Smooth muscle cell (in vitro differentiated cells): ENCODE measurements around the gene PCARE. TPM values are rescaled to one million over a fixed set of nuclear protein-coding genes. Genes with fewer than 3 reads are reported as not detected.

Source experiments
- DNase-seq: peaks from one replicate; lab custom pipeline; 2025; ENCODE audit not compliant: unreplicated experiment; lab: John Stamatoyannopoulos, UW
- H2AFZ ChIP-seq: fragments of 200-600 bp; sonication (generic); 2 replicates; pipeline ENCODE4 v1.6.0; 2016; ENCODE audit warnings: antibody characterized with exemption, low read depth, mild to moderate bottlenecking
- H3F3A ChIP-seq: fragments of 200-600 bp; sonication (generic); 2 replicates; pipeline ENCODE4 v1.6.0; 2017; ENCODE audit warnings: antibody characterized with exemption, low read depth
- H3K27ac ChIP-seq: fragments of 200-600 bp; sonication (generic); 2 replicates; pipeline ENCODE4 v1.5.1; 2016; ENCODE audit warnings: low read depth, mild to moderate bottlenecking
- H3K27me3 ChIP-seq: fragments of 200-600 bp; sonication (generic); 2 replicates; pipeline ENCODE4 v1.6.1; 2016; ENCODE audit warnings: low read depth, mild to moderate bottlenecking
- H3K36me3 ChIP-seq: fragments of 200-600 bp; sonication (generic); 2 replicates; pipeline ENCODE4 v1.5.1; 2016; ENCODE audit warnings: low read depth
- H3K4me1 ChIP-seq: fragments of 200-600 bp; sonication (generic); 2 replicates; pipeline ENCODE4 v1.5.1; 2016; ENCODE audit warnings: low read depth
- H3K4me2 ChIP-seq: fragments of 200-600 bp; sonication (generic); 2 replicates; pipeline ENCODE4 v1.6.0; 2016; ENCODE audit warnings: mild to moderate bottlenecking
- H3K4me3 ChIP-seq: fragments of 200-600 bp; sonication (generic); 2 replicates; pipeline ENCODE4 v1.5.1; 2016; ENCODE audit warnings: mild to moderate bottlenecking
- H3K79me2 ChIP-seq: fragments of 200-600 bp; sonication (generic); 2 replicates; pipeline ENCODE4 v1.6.0; 2016; ENCODE audit warnings: low read depth, mild to moderate bottlenecking
- H3K9ac ChIP-seq: fragments of 200-600 bp; sonication (generic); 2 replicates; pipeline ENCODE4 v1.6.0; 2016; ENCODE audit warnings: low read depth
- H3K9me3 ChIP-seq: fragments of 200-600 bp; sonication (generic); replicated peaks from 2 replicates; pipeline ENCODE4 v1.5.1; 2016; ENCODE audit warnings: low read depth
- H4K20me1 ChIP-seq: fragments of 200-600 bp; sonication (generic); 2 replicates; pipeline ENCODE4 v1.6.0; 2016; ENCODE audit warnings: low read depth
- WGBS: methylation state at CpG from one replicate; pipeline ENCODE4 v1.1.7; 2016; ENCODE audit warnings: low lambda C conversion rate; 5-methylcytosine and 5-hydroxymethylcytosine counted together
- polyA plus RNA-seq: library from polyadenylated mRNA; unstranded; fragments of >200 nt; fragmentation: Nextera tagmentation; extraction: Ambion mirVana; gene quantifications from 2 replicates; pipeline ENCODE4 v1.2.1, GENCODE V29; 2016
- total RNA-seq: library from RNA; depleted of rRNA; stranded (reverse); fragments of >200 nt; gene quantifications from 2 replicates; pipeline ENCODE4 v1.2.3, GENCODE V29; 2014
- TF ChIP-seq, protein P1 (sequence below): fragments of 200-600 bp; sonication (generic); IDR thresholded peaks from 2 replicates; pipeline ENCODE4 v1.5.1; 2017; ENCODE audit warnings: borderline replicate concordance, mild to moderate bottlenecking, antibody characterized with exemption; ENCODE audit not compliant: insufficient read depth, poor library complexity, severe bottlenecking

The PCARE gene
- total and polyA plus RNA-seq, 2 experiments from 2014 or later = not detected

GRCh38 chr2:29063646-29064345 is 10.5 kb downstream of the PCARE start:
- Histone ChIP-seq H3K4me3 (no peak overlapping the region), H2AFZ (no peak overlapping the region), H4K20me1 (no peaks in the 10 kb centered on the region), H3K36me3 (no peaks in the 10 kb centered on the region), H3K4me2 (no peak overlapping the region), H3K27ac (no peak overlapping the region), H3K9ac (no peak overlapping the region), H3K9me3 (no peaks in the 10 kb centered on the region), H3F3A (peaks cover 4% of the 10 kb centered on the region), H3K4me1 (peaks cover 21% of the 10 kb centered on the region), H3K79me2 (no peaks in the 10 kb centered on the region), H3K27me3 (no peaks in the 10 kb centered on the region)
- 79% methylated on average over 20 of the region's 20 CpGs for WGBS
- TF ChIP-seq, protein P1, sequence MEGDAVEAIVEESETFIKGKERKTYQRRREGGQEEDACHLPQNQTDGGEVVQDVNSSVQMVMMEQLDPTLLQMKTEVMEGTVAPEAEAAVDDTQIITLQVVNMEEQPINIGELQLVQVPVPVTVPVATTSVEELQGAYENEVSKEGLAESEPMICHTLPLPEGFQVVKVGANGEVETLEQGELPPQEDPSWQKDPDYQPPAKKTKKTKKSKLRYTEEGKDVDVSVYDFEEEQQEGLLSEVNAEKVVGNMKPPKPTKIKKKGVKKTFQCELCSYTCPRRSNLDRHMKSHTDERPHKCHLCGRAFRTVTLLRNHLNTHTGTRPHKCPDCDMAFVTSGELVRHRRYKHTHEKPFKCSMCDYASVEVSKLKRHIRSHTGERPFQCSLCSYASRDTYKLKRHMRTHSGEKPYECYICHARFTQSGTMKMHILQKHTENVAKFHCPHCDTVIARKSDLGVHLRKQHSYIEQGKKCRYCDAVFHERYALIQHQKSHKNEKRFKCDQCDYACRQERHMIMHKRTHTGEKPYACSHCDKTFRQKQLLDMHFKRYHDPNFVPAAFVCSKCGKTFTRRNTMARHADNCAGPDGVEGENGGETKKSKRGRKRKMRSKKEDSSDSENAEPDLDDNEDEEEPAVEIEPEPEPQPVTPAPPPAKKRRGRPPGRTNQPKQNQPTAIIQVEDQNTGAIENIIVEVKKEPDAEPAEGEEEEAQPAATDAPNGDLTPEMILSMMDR = no peak
- DNase-seq = no peak

DNA sequence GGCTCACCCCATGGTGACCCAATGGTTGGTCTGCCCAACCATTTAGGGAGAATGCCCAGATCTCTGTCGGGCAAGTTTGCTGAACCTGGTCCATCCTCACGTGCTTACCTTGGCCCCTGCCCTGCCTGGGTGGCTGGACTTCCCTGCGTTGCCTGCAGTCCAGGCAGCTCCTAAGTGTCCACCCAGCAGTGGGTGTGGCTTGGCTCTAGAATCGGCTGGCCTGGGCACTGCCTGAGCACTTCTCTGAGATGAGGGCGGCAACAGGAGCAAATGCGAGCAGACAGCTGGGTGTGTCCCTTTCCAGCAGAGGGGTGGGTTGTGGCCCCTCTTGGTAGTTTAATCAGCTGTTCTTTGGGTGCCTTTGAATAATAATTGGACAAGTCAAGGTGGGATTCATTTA is 11.3 kb downstream of the PCARE start:
- no peaks in the 10 kb centered on the region for H3K9me3 ChIP-seq
- H3K4me2 ChIP-seq = no peak overlapping the region
- H3K36me3 ChIP-seq = no peaks in the 10 kb centered on the region
- H3K4me3 ChIP-seq = no peak overlapping the region
- no peaks in the 10 kb centered on the region for H3K27me3 ChIP-seq
- TF ChIP-seq, protein P1 = no peak
- H2AFZ ChIP-seq = no peak overlapping the region
- no peak overlapping the region for H3K9ac ChIP-seq
- no peak for DNase-seq
- peaks cover 4% of the 10 kb centered on the region for H3F3A ChIP-seq
- H3K79me2 ChIP-seq = no peaks in the 10 kb centered on the region
- no peaks in the 10 kb centered on the region for H4K20me1 ChIP-seq
- no peak overlapping the region for H3K27ac ChIP-seq
- WGBS = 88% methylated on average over 6 of the region's 6 CpGs
- peaks cover 21% of the 10 kb centered on the region for H3K4me1 ChIP-seq

- TF ChIP-seq, protein P1 = no peak
- Histone ChIP-seq H3K27ac (no peak overlapping the region), H3K79me2 (no peaks in the 10 kb centered on the region), H3K4me3 (no peak overlapping the region), H3F3A (peaks cover 4% of the 10 kb centered on the region), H3K4me1 (peaks cover 21% of the 10 kb centered on the region), H3K36me3 (no peaks in the 10 kb centered on the region), H3K4me2 (no peak overlapping the region), H3K9me3 (no peaks in the 10 kb centered on the region), H3K27me3 (no peaks in the 10 kb centered on the region), H3K9ac (no peak overlapping the region), H4K20me1 (no peaks in the 10 kb centered on the region), H2AFZ (no peak overlapping the region)
- no peak for DNase-seq
- 100% methylated on average over 10 of the region's 10 CpGs for WGBS
Observed at GRCh38 chr2:29062371-29062770, 12.0 kb downstream of the PCARE start.

DNA sequence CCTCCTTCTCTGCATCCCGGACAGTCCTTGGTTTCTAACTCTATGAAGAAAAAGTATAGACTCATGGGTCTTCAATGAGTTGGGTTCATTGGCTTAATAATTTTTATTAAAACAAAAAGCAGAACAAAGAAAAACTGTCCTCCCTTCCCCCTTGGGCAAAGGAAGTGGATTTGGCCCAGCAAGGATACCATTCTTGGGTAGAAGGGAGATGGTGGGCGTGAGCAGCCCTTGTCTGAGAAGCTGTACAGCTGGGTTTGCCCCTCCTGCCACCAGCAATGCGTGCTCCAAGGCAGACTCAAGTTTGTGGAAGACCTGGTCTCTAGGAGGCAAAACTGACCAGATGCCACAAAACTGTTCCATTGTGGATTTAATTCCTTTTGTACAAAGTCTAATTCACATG is 12.7 kb downstream of the PCARE start:
- Histone ChIP-seq H2AFZ (no peak overlapping the region), H3K9me3 (no peaks in the 10 kb centered on the region), H3K27me3 (no peaks in the 10 kb centered on the region), H3K36me3 (no peaks in the 10 kb centered on the region), H4K20me1 (no peaks in the 10 kb centered on the region), H3F3A (peaks cover 4% of the 10 kb centered on the region), H3K9ac (no peak overlapping the region), H3K4me2 (no peak overlapping the region), H3K4me3 (no peak overlapping the region), H3K79me2 (no peaks in the 10 kb centered on the region), H3K4me1 (peaks cover 21% of the 10 kb centered on the region), H3K27ac (no peak overlapping the region)
- no peak for DNase-seq
- whole genome bisulfite sequencing = 98% methylated on average over 3 of the region's 3 CpGs
- TF ChIP-seq, protein P1 = no peak
